AG09319 (cell line): ENCODE results near the gene COG7.

Experiments
- DNase-seq: peaks from one replicate; pipeline ENCODE4 v3.0.0-alpha.2; 2010; ENCODE audit warnings: low read depth; ENCODE audit errors: extremely low read depth
- CTCF ChIP-seq: IDR thresholded peaks from 2 replicates; pipeline ENCODE4 v1.5.1; 2011; ENCODE audit warnings: low read depth, mild to moderate bottlenecking, inconsistent platforms, low read length, moderate library complexity

COG7 gene

DNA sequence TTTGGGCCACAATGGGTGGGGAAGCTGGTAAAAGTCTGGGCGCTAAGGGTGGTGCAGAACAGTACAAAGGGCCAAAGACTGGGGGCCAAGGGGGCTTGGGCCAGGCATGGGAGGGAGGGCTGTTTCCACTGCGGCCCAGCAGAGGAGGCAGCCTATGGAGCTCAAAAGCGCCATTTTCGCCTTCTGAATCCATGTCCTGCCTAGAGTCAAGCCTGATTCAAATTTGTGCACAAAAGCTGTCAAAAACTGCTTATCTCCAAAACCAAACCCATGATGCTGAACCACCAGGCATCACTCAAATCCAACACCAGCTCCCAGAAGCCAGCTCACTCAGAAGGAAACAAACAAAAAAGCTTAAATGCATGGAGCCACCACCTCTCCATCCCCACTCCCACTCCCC, 16.0 kb downstream of the COG7 start:
- no peak for DNase-seq
- no peak for TF ChIP-seq CTCF

GRCh38 chr16:23435500-23435899, 17.5 kb downstream of the COG7 start:
- DNase-seq = no peak

GRCh38 chr16:23434380-23434779, 18.6 kb downstream of the COG7 start:
- peak; percentile 49 for DNase-seq
- peak; percentile 82 for TF ChIP-seq CTCF

More at GRCh38 chr16:23435500-23435899, 17.5 kb downstream of the COG7 start:
- peak; percentile 85 for TF ChIP-seq CTCF

DNA sequence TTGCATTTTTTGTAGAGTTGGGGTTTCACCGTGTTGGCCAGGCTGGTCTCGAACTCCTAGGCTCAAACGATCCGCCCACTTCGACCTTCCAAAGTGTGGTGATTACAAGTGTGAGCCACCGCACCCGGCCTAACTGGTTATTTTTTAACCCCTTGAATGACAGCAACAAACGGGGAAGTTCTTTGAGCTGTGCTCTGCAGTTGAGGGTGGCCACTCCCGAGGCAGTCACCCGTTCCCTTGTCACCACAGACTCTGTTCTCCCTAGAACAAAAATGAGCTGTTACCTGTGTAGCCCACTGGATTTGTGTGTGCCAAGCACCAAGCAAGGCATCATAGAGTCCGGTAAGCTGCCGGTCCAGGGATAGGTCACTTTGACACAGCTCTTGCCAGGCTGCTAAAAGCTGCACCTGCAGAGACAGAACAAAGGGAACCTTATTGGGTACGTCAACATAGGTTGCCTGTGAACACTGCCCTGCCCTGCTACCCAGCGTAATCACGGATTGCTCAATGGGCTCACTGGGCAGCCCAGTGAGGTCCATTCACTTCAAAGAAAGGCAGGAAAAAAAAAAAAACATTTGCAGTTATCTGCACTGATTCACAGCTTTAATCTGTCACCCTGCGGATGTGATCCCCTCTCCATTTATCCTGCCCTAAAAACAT, 19.6 kb downstream of the COG7 start:
- TF ChIP-seq CTCF = no peak
- DNase-seq = no peak

DNA sequence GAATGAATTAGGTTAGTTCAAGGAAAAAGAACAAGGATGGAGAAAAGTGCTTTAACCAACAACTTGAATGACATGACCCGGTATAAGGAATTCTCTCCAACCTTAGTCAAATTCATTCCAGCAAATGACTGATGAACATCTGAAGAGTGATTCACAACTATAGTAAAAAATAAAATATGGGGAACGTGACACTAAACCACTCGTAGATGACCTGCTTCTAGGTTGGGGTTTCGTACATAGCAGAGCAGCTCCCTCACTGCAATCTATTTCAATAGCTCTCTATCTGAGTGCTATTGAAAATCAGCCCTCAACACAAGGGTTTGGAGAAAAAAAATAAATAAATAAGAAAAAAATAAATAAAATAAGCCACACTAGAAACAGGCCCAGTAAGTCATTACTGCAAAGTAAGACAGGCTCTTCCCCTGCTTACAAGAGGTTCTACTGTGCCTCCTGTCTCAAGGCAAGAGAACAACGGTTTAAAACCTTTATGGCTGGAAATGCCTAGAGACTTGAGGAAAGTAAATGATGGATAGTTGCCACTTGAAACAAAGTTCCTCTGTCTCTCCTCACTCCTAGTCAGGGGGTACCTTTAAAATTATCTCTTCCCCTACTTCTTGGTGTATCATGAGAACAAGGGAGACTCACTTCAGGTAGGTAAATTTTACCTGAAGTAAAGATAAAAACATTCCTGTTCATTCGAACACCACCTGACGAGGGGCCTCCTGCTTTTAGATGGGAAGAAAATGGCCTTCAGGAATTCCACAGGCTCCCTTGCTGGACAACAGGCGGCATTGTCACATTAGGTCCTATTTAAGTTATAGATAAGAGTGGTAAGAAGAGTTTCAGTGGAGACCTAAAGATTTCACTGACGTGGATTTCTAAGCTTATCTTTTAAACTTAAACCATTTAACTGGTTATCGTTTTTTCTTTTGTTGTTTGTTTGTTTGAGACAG, 20.5 kb downstream of the COG7 start:
- no peak for TF ChIP-seq CTCF
- DNase-seq = no peak

- no peak for DNase-seq
- no peak for TF ChIP-seq CTCF
Measured at GRCh38 chr16:23428351-23428750, 24.6 kb downstream of the COG7 start.
